ENCODE measurements around the gene ATF7IP2. TPM values are rescaled to one million over a fixed set of nuclear protein-coding genes. Genes with fewer than 3 reads are reported as not detected.

ATF7IP2 gene
- total and polyA plus RNA-seq, 2 of the 13 experiments (the other 11 are each of a cell fraction or from before 2014, with no cell fraction given), result 117 to 217 TPM

- TF ChIP-seq AHDC1 (CRISPR knock-in tag; IDR thresholded peaks at IDR 0.05; ENCODE audit: borderline replicate concordance), result peak; percentile 87; the same call in 1 of the 2 replicates
- TF ChIP-seq ZNF792 (CRISPR knock-in tag; IDR thresholded peaks at IDR 0.05), result peak; percentile 53; the same call in 1 of the 2 replicates
- no peak for TF ChIP-seq ZSCAN12 (CRISPR knock-in tag; IDR thresholded peaks at IDR 0.05)
- no peak for TF ChIP-seq TCF12 (IDR thresholded peaks at IDR 0.05)
- TF ChIP-seq TCF12 (CRISPR knock-in tag; IDR thresholded peaks at IDR 0.05), result no peak
- TF ChIP-seq GATAD1 (CRISPR knock-in tag; IDR thresholded peaks at IDR 0.05), result peak; percentile 56
- peak; percentile 87 for TF ChIP-seq SALL1 (CRISPR knock-in tag; IDR thresholded peaks at IDR 0.05)
- TF ChIP-seq TGIF2 (CRISPR knock-in tag; IDR thresholded peaks at IDR 0.05), result peak; percentile 95
- peak; percentile 85 for TF ChIP-seq SOX13 (IDR thresholded peaks at IDR 0.05)
- TF ChIP-seq SOX13 (CRISPR knock-in tag; conservative IDR thresholded peaks at IDR 0.05 in 1 of 2, IDR thresholded peaks at IDR 0.05 in 1 of 2), result peak in 1 of 2 experiments; percentile 96; a peak in 2 of 4 replicates
- no peak for TF ChIP-seq HNF1A (IDR thresholded peaks at IDR 0.05; ENCODE audit: low read depth)
- TF ChIP-seq HNF1A (CRISPR knock-in tag; IDR thresholded peaks at IDR 0.05; ENCODE audit: borderline replicate concordance), result peak; percentile 26; the same call in 1 of the 2 replicates
- no peak for TF ChIP-seq ARID2 (CRISPR knock-in tag; IDR thresholded peaks at IDR 0.05; ENCODE audit: borderline replicate concordance)
- peak; percentile 76; the same call in 1 of the 2 replicates for TF ChIP-seq HMG20A (CRISPR knock-in tag; IDR thresholded peaks at IDR 0.05; ENCODE audit: borderline replicate concordance)
- TF ChIP-seq SNAPC5 (CRISPR knock-in tag; IDR thresholded peaks at IDR 0.05; ENCODE audit: borderline replicate concordance), result no peak
- TF ChIP-seq RFX3 (CRISPR knock-in tag; IDR thresholded peaks at IDR 0.05), result no peak
- TF ChIP-seq ZMYM3 (CRISPR knock-in tag; IDR thresholded peaks at IDR 0.05), result peak; percentile 69
- TF ChIP-seq CBX5 (CRISPR knock-in tag; IDR thresholded peaks at IDR 0.05; ENCODE audit: borderline replicate concordance), result 0 out of 2 replicates have a peak, but pooled peaks have one; percentile 10
- no peak for TF ChIP-seq ZNF703 (CRISPR knock-in tag; IDR thresholded peaks at IDR 0.05; ENCODE audit: borderline replicate concordance)
- peak; percentile 88; the same call in 1 of the 2 replicates for TF ChIP-seq ZSCAN9 (CRISPR knock-in tag; IDR thresholded peaks at IDR 0.05; ENCODE audit: borderline replicate concordance)
These were observed 134.3 kb downstream of the ATF7IP2 start (continued) for GRCh38 chr16:10519929-10520868.
